H1 (cell line): ENCODE measurements around the gene FITM1.

Experiments
- CEBPB ChIP-seq: IDR thresholded peaks from 2 replicates; pipeline ENCODE4 v1.6.1; 2012; ENCODE audit warnings: low read depth, low read length
- CTCF ChIP-seq, 3 experiments: IDR thresholded peaks; 1 replicate in 2 of 3; 2 replicates in 1 of 3; pipeline versions ENCODE4 v1.5.1 to v1.6.1; 2011; ENCODE audit warnings: low read length in 3 of 3, mild to moderate bottlenecking in 3 of 3, inconsistent platforms in 2 of 3, low read depth in 1 of 3, moderate library complexity in 1 of 3; ENCODE audit not compliant: insufficient read depth in 1 of 3; ENCODE audit errors: control extremely low read depth in 1 of 3
- HDAC2 ChIP-seq, 2 experiments: fragments of 300-600 bp in 1 of 2; sonication (generic) in 1 of 2; IDR thresholded peaks; 2 replicates each; pipeline ENCODE4 v1.6.1; 2011 to 2012; ENCODE audit warnings: low read depth in 2 of 2, low read length in 2 of 2, mild to moderate bottlenecking in 2 of 2, moderate library complexity in 2 of 2, borderline replicate concordance in 1 of 2, inconsistent platforms in 1 of 2

GRCh38 chr14:24086193-24086955 lies 44.1 kb upstream of the FITM1 start:
- TF ChIP-seq HDAC2 (IDR thresholded peaks at IDR 0.05; ENCODE audit: borderline replicate concordance in 1 of 2, low read depth in 2 of 2, low read length in 2 of 2) (no peak), CTCF (IDR thresholded peaks at IDR 0.05; ENCODE audit: control extremely low read depth in 1 of 3, insufficient read depth in 1 of 3, low read depth in 1 of 3, low read length in 3 of 3) (no peak), CEBPB (no peak)
